ENCODE data around the gene CLEC10A.

CLEC10A gene

DNA sequence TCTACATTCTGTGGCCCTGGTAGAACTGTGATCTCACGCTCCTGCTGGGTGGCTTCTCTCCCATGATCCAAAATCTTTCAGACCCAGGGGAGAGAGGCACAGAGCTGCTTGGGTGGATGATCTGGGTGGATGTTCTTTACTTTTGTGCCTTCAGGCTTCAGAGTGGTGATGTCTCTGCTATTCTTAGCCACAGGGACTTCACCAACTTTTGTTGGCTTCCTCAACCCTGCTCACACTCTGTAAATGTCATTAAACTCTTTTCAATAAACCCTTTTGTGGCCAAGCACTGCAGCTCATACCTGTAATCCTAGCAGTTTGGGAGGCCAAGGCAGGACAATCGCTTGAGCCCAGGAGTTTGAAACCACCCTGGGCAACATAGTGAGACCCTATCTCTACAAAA lies 7.6 kb downstream of the CLEC10A start:
- no peak for DNase-seq (ENCODE audit: low spot score)
- in situ Hi-C loops (cut with MboI; ENCODE audit: low pct_unique_long_range_greater_than_20kb, low sequenced_read_pairs, unreplicated experiment) = no loop called here
- TF ChIP-seq, protein P1, sequence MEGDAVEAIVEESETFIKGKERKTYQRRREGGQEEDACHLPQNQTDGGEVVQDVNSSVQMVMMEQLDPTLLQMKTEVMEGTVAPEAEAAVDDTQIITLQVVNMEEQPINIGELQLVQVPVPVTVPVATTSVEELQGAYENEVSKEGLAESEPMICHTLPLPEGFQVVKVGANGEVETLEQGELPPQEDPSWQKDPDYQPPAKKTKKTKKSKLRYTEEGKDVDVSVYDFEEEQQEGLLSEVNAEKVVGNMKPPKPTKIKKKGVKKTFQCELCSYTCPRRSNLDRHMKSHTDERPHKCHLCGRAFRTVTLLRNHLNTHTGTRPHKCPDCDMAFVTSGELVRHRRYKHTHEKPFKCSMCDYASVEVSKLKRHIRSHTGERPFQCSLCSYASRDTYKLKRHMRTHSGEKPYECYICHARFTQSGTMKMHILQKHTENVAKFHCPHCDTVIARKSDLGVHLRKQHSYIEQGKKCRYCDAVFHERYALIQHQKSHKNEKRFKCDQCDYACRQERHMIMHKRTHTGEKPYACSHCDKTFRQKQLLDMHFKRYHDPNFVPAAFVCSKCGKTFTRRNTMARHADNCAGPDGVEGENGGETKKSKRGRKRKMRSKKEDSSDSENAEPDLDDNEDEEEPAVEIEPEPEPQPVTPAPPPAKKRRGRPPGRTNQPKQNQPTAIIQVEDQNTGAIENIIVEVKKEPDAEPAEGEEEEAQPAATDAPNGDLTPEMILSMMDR (IDR thresholded peaks at IDR 0.05; ENCODE audit: extremely low read depth, insufficient read depth, missing control alignments) = no peak

DNA sequence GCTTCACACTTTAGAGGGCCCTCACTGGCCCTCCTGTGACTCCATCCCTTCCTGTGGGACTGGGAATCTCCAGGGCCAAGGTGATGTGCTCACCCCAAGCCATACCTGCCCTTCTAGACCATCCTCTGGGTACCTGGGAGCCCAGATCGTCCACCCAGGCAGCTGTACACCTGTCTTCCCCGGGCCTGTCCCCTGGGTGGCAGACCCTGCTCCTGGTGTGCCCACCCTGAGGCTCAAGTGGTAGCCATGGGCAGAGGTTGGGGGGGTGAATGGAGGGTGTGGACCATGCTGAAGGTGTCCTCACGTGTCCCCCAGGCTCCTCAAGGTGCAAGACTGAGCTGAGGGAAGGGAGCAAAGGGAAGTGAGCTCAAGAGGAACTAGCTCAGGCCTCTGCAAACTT lies 9.3 kb downstream of the CLEC10A start:
- in situ Hi-C loops (cut with MboI; ENCODE audit: low pct_unique_long_range_greater_than_20kb, low sequenced_read_pairs, unreplicated experiment) = no loop called here
- TF ChIP-seq, protein P1 (IDR thresholded peaks at IDR 0.05; ENCODE audit: extremely low read depth, insufficient read depth, missing control alignments) = no peak
- no peak for DNase-seq (ENCODE audit: low spot score)

DNA sequence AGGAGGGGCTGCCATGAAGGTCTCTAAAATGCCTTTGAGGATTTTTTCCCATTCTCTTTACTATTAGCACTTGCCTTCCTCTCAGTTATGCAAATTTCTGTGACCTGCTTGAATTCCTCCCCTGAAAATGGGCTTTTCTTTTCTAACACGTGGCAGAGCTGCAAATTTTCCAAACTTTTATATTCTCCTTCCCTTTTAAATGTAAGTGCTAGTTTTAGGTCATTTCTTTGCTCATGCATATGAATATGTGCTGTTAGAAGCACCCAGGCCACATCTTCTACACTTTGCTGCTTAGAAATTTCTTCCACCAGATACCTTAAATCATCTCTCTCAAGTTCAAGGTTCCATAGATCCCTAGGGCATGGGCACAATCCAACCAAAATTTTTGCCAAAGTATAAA lies 11.8 kb downstream of the CLEC10A start:
- no peak for DNase-seq (ENCODE audit: low spot score)
- TF ChIP-seq, protein P1 (IDR thresholded peaks at IDR 0.05; ENCODE audit: extremely low read depth, insufficient read depth, missing control alignments) = no peak
- in situ Hi-C loops (cut with MboI; ENCODE audit: low pct_unique_long_range_greater_than_20kb, low sequenced_read_pairs, unreplicated experiment) = no loop called here

DNA sequence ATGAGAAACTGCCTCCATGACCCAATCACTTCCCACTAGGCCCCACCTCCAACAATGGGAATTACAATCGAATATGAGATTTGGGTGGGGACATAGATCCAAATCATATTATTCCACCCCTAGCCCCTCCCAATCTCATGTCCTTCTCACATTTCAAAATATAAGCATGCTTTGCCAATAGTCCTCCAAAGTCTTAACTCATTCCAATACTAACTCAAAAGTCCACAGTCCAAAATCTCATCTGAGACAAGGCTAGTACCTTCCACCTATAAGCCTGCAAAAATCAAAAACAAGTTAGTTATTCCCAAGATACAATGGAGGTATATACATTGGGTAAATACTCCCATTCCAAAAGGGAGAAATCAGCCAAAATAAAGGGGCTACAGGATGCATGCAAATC lies 12.9 kb downstream of the CLEC10A start:
- DNase-seq (ENCODE audit: low spot score) = no peak
- in situ Hi-C loops (cut with MboI; ENCODE audit: low pct_unique_long_range_greater_than_20kb, low sequenced_read_pairs, unreplicated experiment) = no loop called here
- TF ChIP-seq, protein P1 (IDR thresholded peaks at IDR 0.05; ENCODE audit: extremely low read depth, insufficient read depth, missing control alignments) = no peak

DNA sequence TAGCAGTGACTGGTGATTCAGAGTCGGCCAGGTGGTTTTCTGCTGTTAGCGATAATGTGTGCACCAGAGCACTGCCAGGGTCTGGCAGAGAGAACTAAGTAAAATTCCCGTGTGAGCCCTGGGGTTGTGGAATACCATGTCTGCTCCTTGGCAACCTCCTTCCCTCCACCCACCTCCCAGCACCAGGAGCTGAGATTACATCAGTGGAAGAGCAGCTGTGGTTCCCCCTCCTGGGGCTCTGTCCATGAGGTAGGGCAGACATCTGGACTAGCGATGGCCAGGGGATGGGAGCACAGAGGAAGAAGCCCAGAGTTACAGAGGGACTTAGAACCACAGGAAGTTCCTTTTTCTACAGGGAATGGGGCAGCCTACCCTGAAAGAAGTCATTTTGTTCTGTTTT lies 15.8 kb downstream of the CLEC10A start:
- DNase-seq (ENCODE audit: low spot score) = no peak
- TF ChIP-seq, protein P1 (IDR thresholded peaks at IDR 0.05; ENCODE audit: extremely low read depth, insufficient read depth, missing control alignments) = no peak
- in situ Hi-C loops (cut with MboI; ENCODE audit: low pct_unique_long_range_greater_than_20kb, low sequenced_read_pairs, unreplicated experiment) = no loop called here

DNA sequence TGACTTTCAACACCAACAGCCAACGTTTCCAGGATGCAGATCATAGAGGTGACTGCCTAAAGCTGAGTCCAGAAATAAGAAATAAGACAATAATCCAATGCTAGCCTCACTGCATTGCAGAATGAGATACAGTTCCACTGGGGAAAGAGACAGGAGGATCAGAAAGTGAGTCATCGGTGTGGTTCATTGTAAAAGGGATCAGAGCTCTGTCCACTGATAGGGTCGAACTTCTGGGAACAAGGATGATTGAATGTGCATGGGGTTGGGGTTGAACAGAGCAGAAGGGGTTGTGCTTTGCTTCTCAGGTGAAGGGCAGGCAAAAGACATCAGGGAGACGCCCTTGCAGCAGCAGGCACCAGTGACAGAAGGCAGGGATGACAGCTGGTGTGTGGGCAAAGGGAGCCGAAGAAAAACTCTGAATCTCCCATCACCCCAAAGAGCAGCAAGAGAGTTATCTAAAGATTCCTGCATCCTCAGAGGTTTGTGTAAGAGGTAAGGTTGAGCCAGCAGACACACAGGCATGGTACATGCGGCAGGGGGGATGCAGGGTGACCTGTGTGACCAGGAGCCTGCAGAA lies 16.4 kb downstream of the CLEC10A start:
- TF ChIP-seq, protein P1 (IDR thresholded peaks at IDR 0.05; ENCODE audit: extremely low read depth, insufficient read depth, missing control alignments) = no peak
- no peak for DNase-seq (ENCODE audit: low spot score)
- in situ Hi-C loops (cut with MboI; ENCODE audit: low pct_unique_long_range_greater_than_20kb, low sequenced_read_pairs, unreplicated experiment) = no loop called here

Measured in GM13977 (cell line).